HG03457 (cell line): Measurements from ENCODE around the gene PRR23C.

Source experiments
- ATAC-seq: cut with Tn5 transposase; IDR thresholded peaks from one replicate; pipeline ENCODE4 v1.9.1; 2021; ENCODE audit warnings: moderate number of reproducible peaks; ENCODE audit not compliant: unreplicated experiment

Gene PRR23C

GRCh38 chr3:139005356-139005993 is 39.2 kb downstream of the PRR23C start:
- ATAC-seq = no peak

- no peak for ATAC-seq
Measured at GRCh38 chr3:138995706-138996105, 49.0 kb downstream of the PRR23C start.
